GM21737 (cell line): ENCODE data around the gene CPA1.

Experiments
- ATAC-seq: cut with Tn5 transposase; IDR thresholded peaks from one replicate; pipeline ENCODE4 v1.9.1; 2021; ENCODE audit warnings: mild to moderate bottlenecking, moderate library complexity; ENCODE audit not compliant: unreplicated experiment

The CPA1 gene

DNA sequence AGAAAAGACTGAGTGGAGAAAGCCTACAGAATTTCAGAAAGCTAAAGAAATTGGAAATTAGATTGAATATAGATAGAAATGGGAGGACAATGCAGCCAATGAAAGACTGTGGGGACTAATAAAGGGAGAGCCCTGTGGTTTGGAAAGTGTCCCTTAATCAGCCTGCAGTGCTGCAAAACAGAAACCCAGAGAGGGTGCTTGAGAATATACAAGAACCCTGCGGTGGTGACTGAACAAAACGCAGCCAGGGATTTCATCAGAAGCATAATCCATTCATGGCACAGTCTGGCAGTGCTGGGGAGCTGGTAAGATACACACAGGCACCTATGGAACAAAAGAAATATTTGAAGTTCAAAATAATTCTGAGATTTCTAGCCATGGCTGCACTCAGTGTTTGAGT, 41.4 kb downstream of the CPA1 start:
- no peak for ATAC-seq

DNA sequence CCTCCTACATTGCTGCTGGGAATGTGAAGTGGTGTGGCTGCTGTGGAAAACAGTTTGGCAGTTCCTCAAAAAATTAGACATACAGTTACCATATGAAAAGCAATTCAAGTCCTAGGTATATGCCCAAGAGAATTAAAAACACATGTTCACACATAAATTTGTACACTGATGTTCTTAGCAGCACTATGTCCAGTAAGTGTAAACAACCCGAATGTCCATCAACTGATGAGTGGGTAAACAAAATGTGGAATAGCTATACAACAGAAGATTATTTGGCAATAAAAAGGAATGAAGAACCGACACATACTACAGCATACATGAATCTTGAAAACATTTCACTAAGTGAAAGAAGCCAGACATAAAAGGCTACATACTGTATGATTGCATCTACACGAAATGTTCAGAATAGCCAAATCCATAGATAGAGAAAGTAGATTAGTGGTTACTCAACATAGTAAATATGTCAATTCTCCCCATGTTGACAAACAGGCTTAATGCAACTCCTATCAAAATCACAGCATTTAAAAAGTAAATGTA, 43.3 kb downstream of the CPA1 start:
- ATAC-seq = no peak

DNA sequence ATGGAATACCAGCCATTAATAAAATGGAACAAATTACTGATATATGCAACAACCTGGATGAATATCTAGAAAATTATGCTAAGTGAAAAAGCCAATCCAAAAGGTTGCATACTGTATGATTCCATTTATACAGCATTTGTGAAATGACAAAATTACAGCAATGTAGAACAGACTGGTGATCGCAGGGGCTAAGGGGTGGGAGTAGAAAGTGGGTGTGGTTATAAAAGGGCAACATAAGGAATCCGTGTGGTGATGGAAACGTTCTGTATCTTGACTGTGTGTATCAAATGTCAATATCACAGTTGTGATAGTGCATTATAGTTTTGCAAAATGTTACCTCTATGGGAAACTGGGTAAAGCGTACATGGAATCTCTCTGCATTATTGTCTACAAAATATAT, 45.5 kb downstream of the CPA1 start:
- no peak for ATAC-seq

DNA sequence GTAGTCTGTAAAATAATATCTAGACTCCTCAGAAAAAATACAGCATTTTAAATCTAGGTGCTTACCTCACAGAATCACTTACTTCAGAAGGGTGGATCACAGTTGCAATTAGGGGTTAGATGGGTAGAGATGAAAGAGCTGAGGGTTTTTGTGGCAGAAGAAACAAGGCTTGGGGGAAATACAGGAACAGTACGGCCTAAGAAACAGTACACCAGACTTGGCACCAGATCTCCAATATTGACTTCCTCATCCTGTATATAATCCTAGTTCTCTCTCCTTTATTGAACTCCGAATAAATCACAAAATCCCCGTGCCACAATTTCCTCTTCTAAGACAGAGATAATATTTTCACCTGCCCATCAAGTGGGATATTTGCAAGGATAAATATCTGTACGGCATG, 46.3 kb downstream of the CPA1 start:
- ATAC-seq = no peak

GRCh38 chr7:130429019-130429418, 48.7 kb downstream of the CPA1 start:
- no peak for ATAC-seq

GRCh38 chr7:130430115-130430514, 49.8 kb downstream of the CPA1 start:
- no peak for ATAC-seq

DNA sequence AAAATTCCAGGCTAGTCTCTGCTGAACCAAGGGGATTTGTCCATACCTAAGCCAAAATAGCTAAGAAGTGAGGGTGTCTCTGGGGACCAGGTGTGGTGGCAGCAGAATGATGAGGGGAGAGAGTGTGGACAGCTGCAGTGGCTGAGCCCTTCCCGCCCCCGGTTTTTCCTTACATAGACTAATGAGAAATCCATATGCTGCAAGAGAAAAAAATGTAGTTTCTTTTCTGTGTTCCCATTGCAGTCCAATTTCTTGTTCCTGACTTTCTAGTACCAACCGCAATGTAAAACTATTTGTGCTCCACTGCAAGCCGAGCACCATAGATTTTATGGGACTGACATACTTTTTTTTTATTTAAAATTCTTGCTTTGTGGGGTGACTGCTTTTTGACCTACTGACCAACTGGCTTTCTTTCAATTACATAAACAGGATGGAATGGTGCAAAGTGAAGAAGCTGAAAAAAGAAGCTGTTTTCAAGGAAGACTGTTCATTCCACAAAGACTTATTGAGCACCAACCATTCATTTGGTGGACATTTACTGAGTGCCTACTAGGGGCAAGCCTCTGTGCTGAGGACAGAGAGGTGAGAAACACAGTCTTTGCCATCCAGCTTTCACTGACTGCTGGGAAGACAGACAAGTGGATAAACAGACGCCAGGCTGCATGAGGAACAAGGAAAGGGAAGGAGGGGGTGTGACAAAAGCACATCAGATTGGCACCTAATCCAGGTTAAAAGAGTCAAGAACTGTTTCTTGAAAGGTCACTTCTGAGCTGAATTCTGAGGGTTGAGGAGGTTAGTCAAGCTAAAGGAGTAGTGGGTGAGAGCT, 50.8 kb downstream of the CPA1 start:
- no peak for ATAC-seq

GRCh38 chr7:130432886-130433285, 52.6 kb downstream of the CPA1 start:
- ATAC-seq = no peak

DNA sequence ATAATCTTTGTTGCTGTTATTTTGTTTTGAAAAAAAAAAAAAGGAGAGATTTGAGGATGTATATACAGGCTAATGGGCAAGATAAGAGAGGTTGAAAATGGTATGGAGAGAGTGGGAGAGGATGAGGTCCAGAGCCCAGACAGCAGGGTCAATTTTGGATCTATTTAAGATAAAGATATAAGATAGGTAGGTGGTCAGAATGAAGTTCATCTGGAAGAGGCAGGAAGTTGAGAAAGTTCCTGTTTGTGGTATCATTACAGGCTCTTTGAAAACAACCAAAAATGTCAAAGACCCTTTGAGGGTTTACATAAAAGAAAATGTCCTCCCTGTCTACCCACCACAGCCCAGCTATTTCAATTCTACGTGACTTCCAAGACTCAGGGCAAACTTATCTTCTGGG, 53.0 kb downstream of the CPA1 start:
- no peak for ATAC-seq

DNA sequence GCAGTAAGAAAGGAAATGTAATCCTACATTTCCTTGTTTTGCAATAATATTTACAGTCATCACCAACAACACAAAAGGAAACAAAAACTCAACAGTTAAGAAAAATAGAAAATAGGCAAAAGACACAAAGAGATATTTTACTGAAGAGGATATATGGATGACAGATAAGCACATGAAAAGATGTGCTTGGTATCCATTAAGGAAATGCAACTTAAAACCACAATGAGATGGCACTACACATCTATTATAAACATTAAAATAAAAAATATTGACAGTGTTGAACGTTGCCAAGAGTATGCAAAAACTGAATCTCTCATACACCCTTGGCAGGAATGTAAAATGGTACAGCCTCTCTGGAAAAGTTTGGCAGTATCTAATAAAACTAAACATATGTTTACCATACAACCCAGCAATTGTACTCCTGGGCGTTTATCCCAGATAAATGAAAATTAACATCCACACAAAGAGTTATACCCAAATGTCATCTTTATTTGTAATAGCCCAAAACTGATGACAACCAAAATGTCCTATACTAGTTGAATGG, 55.1 kb downstream of the CPA1 start:
- ATAC-seq = no peak

- ATAC-seq = no peak
Measured at GRCh38 chr7:130436253-130436652, 56.0 kb downstream of the CPA1 start.
